NOMO-1 (cell line): Measurements from ENCODE around the gene SH3YL1.

Source experiments
- DNase-seq, 2 experiments: peaks; one replicate each; lab custom pipeline; 2025; ENCODE audit not compliant: unreplicated experiment in 2 of 2; lab: John Stamatoyannopoulos, UW

SH3YL1 gene, protein sequence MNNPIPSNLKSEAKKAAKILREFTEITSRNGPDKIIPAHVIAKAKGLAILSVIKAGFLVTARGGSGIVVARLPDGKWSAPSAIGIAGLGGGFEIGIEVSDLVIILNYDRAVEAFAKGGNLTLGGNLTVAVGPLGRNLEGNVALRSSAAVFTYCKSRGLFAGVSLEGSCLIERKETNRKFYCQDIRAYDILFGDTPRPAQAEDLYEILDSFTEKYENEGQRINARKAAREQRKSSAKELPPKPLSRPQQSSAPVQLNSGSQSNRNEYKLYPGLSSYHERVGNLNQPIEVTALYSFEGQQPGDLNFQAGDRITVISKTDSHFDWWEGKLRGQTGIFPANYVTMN

DNA sequence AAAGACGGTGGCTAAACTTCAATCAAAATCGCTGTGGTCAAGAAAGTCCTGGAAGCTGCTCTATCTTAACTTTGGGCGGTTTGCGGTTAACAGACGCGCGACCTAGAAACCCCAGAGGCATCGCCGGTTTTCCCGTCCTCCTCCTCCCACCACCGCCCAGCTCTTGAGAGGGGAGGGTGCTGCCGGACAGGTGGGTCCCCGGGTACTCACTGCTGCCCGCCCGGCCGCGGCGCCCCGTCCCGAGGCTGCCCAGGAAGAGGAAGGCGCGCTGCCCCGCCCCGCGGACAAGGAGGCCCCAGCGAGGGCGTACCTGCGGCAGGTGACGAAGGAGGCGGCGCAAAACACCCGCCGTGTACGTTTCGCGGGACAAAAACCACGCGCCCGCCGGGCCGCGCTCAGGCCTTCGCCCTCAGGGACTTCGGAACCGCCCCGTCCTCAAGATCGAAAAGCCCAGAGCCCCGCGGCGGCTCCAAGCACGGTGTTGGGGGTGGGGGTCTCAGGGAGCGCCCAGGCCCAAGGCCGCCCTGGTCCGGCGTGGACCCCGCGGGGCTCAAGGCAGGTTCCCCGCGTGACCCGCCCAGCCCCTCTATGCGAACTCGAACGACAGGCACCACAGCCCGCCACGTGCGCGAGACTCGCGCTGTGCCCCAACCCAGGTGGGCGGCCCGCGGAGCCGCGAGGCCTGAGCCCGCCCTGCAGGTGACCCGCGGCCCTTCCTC lies at the start of gene SH3YL1:
Gene SH3YL1, minus strand, starts transcription at position 259 of the 719 bp plus-strand sequence. Its CDS starts 48 bp downstream, at position 211.
- DNase-seq, result peak in 1 of 2 experiments; percentile 23

DNA sequence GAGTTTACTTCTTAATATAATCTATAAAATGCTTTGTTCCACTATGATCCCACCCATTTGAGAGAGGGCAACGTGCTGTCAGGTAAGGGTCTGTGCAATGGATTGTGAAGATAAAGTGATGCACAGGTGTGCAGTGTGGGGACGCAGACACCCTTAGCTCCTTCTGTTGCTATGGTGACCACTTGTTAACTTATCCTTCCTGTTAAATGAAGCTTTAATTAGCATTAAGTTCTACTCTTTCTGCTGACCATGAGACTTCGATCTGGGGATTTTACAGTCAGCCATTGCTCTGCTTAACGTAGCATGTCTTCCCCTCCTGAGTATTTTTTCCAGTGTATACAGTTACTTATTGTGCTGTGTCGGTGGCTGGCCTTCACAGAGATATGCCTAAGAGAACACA lies 47.2 kb upstream of the SH3YL1 start:
- DNase-seq, result no peak

DNA sequence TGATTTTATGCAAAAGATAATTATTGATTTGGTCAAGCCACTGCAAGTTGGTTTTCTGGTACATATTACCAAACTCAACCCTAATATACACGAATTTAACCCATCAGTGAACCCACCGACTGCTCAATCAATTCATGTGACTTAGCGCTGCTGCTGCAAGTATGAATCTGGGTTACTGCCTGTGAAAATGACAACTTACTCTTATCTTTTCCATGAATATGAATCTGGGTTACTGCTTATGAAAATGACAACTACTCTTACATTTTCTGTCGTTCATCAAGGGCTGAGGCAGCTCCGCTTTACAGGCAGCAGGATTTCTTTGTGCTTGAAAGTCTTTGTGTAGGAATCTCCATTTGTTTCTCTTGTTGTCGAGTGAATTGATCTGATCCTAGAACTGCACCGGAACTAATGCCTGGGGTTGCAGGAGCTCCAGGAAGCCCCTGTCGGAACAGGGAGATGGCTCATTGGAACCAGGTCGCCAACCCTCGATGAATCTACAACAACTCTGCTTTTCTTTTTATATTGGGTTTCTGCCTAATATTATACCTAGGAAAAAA lies 46.2 kb upstream of the SH3YL1 start:
- DNase-seq, result no peak

DNA sequence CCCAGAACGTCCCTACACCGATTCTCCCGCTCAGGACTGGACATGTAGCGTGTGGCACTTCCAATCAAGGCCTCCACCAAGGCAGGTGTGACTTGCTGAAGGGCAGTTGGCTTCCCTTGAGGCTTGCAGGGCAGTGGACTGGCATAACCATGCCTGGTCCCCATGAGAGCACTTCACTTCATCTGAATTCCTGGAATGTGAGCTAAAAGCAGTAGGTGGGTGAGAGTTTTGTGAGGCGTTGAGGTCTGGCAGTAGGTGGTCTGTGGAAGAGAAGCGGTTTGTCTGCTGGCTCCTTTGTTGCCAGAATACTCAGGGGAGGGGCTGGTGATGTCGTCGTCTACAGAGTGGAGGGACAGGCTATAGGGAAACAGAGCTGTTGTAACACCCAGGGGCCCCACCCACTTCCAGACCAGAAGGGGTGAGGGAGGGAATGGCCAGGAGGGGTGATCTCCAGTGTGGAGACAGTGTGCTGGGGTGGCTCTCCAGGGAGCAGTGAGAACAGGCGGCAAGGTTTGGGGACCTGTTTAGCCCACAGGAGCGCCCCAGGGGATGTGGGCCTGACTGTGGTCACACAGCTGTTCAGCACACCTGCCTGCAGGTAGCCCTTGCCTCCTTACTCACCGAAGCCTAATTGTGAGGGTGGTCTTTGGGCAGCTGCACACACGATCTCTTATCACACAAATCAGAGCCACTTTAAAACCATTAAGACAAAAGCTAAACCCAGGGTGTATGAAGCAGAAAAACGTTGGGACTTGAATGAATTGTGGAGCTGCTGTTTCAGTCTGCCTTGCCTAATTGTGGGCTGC lies 45.5 kb upstream of the SH3YL1 start:
- DNase-seq, result no peak

DNA sequence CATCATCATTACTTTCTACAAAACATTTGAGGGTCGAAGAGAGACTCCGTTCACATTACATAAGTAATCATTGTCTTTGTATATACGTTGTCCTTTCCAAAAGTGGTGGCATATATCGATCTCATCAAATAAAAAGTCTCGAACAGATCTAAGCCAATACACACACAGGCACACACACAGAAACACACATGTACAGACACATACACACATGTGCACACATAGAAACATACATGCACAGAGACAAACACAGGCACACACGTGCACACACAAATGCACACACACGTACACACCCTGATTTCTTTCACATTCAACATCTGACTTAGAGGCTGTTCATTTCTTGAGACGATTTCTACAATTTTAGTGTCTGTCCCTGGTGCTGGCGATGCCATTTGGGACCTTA lies 41.5 kb upstream of the SH3YL1 start:
- DNase-seq, result no peak

DNA sequence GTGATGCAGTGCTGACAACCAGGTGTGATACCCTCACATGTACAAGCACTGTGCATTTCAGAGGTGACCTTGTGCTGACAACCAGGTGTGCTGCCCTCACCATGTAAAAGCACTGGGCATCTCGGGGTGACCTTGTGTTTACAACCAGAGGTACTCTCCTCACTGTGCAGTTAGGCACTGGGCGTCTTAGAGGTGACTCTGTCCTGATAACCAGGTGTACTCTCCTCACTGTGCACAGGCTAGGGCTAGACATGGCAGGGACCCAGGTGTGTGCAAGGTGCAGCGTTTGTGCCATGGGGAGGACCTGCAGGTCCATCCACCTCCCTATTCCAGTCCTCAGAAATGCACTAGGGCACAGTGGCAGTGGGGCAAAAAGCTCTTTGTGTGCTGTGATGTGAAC lies 32.5 kb upstream of the SH3YL1 start:
- DNase-seq, result no peak

DNA sequence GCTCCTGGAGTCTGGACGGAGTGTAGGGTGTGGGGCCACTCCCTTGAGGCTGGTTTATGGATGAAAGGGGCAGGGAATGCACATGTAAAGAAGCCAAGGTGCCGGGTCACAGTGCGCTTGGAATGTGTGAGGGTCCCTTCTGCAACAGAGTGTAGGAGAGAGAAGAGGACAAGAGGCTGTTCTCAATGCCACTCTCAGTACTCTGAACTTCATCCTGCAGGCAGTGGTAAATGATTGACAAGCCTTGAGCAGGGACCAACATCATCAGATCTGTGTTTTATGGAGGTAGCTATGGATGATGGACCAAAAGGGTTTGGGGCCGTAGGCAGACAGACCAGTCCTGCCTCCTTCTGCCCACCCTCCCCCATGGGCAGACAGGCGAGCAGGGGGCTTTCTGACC lies 31.3 kb upstream of the SH3YL1 start:
- no peak for DNase-seq

DNA sequence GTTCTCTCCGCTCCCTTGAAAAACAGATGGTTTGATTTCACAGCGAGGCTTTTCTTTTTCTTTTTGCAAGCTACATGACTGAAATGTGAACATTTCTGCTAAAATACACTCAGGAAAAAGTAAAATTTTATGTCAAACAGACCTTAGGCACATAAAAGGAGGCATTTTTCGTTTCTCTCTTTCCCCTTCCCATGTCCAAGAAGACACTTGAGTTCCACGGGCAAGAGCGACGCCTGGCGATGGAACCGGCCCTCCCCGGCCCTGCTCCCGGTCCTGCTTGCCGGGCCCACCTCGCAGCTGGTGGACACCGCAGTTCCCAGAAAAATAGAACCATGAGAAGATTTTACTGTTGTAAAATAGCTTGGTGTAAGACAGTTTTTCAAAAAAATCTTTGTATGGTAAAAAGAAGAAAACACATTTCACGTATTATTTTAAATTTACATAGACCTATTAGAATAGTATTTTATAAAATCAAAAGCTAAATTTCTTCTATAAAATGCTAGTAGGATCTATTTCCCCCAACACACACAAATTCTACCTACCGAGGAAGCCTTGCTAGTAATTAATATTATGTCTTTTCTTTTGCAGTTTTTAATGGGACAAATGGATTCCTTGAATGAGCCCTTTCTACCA lies 26.4 kb upstream of the SH3YL1 start:
- DNase-seq, result peak; percentile 45 to 54

DNA sequence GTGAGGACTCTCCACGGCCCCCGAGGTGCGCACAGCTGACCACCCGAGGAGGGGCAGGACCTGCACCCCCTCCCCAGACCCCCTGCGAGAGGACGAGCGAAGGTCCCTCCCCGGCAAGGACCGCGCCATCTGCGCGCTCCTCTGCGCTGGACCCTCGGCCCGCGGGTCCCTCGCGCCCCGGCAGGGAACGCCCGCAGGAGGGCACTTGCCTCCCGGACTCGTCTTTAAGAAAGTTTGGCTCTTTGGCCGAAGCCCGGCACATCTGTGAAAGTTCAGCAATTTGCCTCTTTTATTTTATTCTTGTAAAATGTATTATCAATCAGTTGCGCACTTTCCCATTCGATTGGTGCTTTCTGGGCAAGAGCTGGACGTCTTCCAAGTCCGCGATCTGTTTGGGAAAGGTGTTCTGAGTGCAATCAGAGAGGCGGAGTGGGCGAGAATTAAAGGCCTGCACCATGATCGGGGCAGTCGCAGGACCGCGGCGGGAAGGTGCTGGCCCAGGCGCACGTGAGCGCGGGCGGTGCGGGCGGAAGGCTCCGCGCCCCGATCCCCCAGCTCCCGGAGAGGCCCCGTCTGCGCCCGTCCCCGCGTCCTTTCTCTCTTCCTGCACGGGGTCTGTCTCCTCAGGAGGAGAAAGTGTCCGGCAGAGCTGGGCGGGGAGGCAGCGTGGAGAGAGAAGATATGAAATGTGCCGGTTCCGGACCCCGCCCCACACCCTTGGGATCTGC lies 25.7 kb upstream of the SH3YL1 start:
- DNase-seq, result no peak

DNA sequence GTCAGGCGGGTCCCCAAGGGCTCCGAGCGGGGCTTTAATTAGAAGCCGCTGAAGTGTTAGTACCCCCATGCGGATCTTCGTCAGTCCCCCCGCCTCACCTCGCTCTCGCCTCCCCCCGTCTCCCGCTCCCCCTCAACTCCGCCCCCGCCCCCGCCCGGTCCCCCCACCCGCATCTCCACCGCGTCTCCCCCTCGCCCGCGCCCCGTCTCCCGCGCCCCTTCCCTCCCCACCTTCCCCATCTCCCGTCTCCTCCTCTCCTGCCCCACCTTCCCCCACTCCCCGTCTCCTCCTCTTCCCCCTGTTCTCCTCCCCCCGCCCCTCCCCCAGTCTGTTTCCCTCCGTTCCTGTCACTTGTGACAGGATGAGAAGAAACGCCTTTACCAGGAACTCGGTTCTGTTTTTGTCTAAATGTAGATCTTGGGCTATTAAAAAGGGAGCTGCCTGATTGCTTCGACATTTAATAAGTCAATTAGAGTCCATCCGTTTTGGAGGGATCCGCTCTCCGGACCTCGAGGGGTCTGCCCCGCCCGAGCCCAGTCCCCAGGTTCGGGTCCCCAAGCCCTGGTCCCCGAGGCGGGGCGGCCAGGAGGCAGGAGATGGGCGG lies 25.0 kb upstream of the SH3YL1 start:
- no peak for DNase-seq

DNA sequence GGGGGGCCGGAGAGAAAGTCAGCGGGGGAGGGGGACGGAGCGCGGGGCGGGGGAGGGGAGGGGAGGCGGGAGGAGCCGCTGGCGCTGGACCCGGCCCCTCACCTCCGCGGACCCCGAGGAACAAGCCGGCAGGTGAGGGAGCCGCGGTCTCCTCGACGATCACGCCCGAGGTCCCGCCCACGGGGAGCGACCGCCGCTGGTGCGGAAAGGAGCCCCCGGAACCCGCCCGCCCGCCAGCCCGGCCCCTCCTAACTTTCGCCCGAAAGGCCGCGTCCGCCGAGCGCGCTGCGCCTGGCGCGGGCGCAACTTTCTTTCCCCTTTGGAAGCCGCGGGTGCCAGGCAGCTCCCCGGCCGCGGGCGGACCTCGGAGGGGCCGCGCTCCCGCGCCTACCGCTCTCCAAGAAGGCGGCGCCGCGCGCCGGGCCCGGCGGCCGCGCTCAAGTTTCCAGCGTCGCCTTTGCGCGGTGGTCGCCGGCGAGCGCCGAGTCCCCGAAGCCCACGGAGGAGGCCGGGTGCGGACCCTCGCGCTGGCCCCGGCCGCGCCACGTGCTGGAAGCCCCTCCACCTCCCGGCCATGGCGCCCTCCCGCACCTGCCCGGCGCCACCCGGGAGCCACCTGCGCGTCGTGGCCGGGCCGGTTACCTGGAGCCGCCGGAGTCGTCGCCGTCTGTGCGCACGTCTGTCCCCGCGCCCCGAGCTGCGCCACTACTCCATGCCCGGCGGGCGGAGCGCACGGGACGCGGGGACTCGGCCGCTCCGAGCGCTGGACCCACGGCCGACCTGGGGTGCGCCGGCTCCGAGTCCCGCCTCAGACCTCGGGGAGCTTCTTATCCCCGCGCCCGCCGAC lies 24.3 kb upstream of the SH3YL1 start, which contains the start of gene ALKAL2:
Gene ALKAL2, minus strand, starts transcription at position 181 of the 847 bp plus-strand sequence. CDS start 256 bp downstream, outside the sequence.
- no peak for DNase-seq

DNA sequence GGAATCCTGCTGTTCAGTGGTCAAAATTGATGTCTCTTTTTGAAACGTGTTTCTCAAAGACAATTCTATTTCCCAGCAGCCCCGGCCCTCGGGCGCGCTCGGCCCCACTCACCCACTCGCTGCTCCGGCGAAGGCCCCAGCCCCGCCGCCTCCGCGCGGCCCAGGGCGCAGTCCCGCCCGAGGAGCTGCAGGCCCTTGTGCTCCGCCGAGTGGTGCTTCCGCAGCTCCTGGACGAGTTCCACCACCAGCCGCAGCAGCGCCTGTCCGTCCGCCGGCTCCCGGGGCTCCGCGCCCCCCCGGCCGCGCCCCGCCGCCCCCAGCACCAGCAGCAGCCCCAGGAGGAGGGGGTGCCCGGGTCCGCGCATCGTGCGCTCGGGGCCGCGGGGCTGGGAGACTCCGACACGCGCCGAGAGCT lies 23.6 kb upstream of the SH3YL1 start:
- DNase-seq, result no peak

DNA sequence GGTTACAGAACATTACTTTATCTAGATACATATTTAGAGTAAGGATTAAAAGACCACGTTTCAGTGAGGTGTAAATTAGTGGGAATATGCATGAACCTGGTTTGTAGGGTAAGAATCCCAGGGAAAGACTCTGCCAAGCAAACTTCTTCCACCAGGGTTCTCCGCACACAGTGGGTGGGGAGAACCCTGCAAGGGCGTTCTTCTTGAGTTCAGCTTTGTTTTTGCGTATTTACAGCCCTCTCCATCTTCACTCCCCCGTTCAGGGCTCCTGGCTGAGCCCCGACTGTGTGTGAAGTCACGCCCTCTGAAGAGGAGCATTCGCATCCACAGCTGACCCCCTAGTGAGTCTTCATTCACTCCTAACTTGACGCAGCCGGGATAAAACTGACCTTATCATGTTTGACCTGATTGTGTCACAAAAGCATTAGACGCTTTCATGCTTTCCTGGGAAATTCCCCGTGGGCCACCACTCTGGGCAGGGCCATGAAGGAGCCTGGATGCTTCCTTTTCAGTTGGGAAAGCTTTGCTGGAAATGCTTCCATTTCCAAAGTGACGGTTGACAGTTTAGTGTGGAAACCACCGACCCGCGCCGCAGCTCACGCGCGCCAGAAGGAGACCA lies 23.1 kb upstream of the SH3YL1 start:
- DNase-seq, result no peak

DNA sequence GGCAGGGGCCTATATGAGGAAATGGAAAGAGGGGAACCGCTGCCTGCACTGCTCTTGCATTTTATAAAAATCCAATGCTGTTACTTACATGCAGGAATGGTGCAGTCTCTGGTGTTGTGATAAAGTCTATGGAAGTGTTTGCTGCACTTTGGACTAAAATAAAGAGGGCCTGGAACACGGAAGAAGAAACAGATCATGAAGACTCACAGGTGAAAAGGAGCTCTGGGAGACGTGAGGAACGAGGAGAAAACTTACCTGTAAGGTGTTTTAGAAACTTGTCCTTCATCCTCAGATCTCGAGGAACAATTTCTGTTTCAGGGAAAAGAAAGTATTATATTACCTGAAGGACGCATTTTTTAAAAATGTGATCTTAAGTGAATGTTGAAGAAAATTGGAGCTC lies 22.2 kb upstream of the SH3YL1 start:
- no peak for DNase-seq

DNA sequence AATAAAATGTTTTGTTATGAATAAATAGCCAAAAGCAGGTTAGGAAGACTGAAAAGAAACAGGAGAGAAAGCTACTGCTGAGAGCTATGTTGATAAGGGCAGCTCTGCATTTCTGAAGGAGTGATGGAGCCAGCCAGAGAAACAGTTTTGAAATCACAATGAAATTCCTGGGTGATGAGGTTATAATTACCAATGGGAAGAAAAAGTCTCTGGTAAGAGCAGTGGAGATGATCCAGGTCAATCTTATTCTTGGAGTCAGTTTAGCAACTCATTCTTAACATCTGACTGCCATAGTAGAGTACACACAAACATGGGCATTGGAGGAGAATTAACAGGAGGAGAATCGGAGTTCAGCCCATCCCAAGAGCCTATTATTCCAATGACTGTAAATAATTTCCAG lies 21.7 kb upstream of the SH3YL1 start:
- no peak for DNase-seq

DNA sequence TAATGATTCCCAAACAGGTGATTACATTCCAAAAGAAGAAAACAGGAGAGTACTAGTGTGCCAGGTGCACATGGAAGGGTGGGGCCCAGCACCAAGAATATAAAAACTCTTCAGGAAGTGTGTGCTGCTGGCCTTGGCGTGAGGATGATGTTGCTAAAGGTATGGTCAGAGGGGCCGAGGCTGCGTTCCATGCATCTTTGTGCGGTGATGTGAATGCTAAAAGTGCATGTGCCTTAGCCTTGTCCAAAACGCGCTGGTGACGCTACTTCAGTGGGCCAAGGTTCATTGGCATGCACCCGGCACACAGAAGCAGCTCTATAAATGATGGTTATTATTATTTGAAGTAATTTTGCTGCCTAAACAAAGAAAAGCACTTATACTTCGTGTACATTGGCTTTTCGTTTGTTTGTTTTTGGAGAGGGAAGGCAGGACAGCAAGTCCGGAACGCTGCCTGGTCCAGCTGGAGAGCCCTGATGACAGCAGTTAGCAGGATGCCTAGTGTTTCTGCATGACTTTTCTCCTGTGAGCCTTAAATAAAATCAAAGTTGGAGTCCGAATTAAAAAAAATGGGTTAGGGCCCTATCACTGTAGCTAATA lies 21.2 kb upstream of the SH3YL1 start:
- no peak for DNase-seq

DNA sequence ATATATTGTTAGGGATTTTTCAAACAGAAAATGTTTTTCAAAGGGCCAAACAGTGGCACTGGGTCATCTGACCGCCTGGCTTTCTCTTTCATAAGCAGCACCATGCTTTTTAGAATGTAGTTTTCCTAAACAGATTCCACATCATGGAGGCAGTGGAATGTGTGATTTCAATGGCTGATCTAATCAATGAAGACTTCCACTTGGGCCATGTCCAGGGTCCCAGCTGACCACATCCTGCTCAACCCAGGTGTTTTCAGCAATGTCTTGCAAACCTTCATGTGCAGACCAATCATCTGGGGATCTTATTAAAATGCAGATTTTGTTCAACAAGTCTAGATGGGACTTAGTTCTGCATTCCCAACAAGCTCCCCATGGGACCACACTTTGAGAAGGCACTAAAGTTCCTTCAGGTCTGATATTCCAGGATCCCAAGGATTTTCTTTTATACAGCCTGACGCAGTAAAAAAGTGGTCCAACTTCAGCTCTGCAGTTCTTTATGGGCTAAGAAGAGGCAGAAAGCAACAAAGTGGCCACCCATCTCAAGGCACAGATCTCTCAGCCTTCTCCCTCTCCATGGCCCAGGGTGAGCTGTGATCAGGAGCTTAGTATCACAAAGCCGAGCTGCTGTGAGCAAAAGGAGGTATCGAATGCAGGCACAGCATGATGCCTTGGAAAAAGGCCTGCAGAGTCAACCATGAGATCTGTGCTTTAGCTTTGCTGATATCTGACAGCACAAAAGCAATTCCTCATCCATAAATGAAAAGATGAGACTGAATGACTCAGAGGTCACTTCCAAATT lies 20.4 kb upstream of the SH3YL1 start:
- DNase-seq, result no peak
